ENCODE data around the gene PITPNM3. TPM values are rescaled to one million over a fixed set of nuclear protein-coding genes. Genes with fewer than 3 reads are reported as not detected.
A peak's percentile ranks its signal among the peaks of the same experiment; 100 is the strongest.

The PITPNM3 gene
- total RNA-seq, 1 donor from 2014 or later: 4.3 TPM

DNA sequence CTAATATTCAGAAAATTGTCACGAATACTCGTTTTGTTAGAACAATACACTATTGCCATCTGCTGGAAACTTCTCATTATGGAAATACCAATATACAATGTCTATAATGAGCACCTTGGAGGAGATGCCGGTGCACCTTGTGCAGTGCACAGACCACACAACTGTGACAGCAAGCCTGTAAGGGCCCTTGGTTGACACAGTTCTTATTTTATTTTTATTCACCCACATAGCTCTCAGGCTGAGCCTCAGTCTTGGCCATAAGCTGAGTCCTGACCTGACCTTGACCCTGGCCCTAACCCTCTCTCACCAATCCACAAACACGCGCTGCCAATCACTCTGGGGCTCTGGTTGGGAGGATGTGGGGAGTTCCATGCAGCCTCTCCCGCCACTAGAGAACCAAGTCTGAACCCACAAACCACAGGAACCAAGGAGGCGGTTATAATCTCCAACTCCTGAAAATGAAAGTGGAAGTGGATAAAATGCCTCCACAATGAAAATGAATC, 129.0 kb downstream of the PITPNM3 start:
- peaks cover 3% of the 10 kb centered on the region for H3K27me3 Mint-ChIP-seq
- no peaks in the 10 kb centered on the region for H3K36me3 Mint-ChIP-seq
- TF ChIP-seq, protein P1, sequence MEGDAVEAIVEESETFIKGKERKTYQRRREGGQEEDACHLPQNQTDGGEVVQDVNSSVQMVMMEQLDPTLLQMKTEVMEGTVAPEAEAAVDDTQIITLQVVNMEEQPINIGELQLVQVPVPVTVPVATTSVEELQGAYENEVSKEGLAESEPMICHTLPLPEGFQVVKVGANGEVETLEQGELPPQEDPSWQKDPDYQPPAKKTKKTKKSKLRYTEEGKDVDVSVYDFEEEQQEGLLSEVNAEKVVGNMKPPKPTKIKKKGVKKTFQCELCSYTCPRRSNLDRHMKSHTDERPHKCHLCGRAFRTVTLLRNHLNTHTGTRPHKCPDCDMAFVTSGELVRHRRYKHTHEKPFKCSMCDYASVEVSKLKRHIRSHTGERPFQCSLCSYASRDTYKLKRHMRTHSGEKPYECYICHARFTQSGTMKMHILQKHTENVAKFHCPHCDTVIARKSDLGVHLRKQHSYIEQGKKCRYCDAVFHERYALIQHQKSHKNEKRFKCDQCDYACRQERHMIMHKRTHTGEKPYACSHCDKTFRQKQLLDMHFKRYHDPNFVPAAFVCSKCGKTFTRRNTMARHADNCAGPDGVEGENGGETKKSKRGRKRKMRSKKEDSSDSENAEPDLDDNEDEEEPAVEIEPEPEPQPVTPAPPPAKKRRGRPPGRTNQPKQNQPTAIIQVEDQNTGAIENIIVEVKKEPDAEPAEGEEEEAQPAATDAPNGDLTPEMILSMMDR (conservative IDR thresholded peaks at IDR 0.05): peak; percentile 20
- no peak overlapping the region for H3K4me3 Mint-ChIP-seq
- no peaks in the 10 kb centered on the region for H3K4me1 Mint-ChIP-seq (ENCODE audit: unreplicated experiment)
- no peak for DNase-seq (ENCODE audit: extremely low spot score, unreplicated experiment)
- H3K27ac Mint-ChIP-seq: peak overlapping the region; percentile 21
- peaks cover 5% of the 10 kb centered on the region for H3K9me3 Mint-ChIP-seq

DNA sequence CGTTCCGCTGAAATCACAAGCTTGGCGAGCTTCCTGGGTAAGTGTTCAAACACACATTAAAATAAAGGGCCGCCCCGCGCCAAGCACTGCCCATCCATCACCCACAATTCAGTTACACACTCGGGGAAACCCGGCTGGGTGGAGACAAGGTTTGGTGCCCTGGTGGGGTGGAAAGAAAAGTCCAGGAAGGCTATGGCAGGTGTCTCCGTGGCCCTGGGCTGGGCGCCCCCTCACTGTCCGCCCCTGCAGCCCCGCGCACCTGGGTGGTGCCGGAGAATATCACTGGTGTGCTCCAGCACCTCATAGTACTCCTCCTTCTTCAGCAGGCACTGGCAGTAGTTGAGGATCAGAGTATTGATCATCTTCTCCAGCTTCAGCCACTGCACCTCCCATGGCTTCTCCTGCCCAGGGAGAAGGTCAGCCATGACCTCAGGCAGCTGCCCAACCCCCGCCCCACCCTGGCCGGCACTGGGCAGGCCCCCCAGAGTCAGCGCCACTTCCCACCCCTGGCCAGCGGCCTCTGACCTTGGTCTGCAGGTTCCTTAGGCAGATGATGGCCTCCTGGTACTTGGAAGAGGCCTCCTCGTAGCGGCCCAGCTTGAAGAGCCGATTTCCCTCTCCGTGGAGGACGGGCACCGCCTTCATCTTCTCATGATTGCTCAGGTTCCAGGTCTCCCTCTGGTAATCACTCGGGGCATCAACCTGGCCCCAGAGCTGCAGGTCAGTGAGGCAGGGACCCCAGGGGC, 129.8 kb downstream of the PITPNM3 start:
- Mint-ChIP-seq H3K27me3 (peaks cover 3% of the 10 kb centered on the region), H3K9me3 (peaks cover 5% of the 10 kb centered on the region)
- DNase-seq (ENCODE audit: extremely low spot score, unreplicated experiment): no peak

DNA sequence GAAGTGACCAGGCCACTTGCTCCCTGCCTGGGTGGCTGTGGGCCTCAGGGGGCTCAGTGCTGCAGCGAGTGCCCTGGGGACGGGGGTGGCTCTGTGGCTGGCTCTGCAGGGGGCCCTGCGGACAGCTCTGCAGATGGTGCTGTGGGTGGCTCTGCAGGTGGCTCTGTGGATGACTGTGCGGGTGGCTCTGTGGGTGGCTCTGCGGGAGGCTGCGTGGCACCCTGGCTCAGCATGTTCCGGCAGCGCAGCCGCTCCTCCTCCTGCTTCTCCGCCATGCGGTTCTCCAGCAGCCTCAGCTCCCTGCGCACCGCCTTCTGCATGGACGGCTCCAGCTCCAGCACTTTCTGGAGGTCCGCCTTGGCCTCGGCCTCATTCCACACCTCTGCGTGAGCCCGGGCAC, 130.9 kb downstream of the PITPNM3 start:
- TF ChIP-seq, protein P1 (conservative IDR thresholded peaks at IDR 0.05): no peak
- no peak for DNase-seq (ENCODE audit: extremely low spot score, unreplicated experiment)
- H3K4me1 Mint-ChIP-seq (ENCODE audit: unreplicated experiment): no peaks in the 10 kb centered on the region
- H3K36me3 Mint-ChIP-seq: no peaks in the 10 kb centered on the region
- peaks cover 3% of the 10 kb centered on the region for H3K27me3 Mint-ChIP-seq
- no peak overlapping the region for H3K27ac Mint-ChIP-seq
- H3K4me3 Mint-ChIP-seq: no peak overlapping the region
- H3K9me3 Mint-ChIP-seq: peaks cover 5% of the 10 kb centered on the region

More for the DNA sequence above, 129.8 kb downstream of the PITPNM3 start:
- TF ChIP-seq, protein P1 (conservative IDR thresholded peaks at IDR 0.05): no peak
- Mint-ChIP-seq H3K4me1 (ENCODE audit: unreplicated experiment) (no peaks in the 10 kb centered on the region), H3K27ac (no peak overlapping the region), H3K36me3 (no peaks in the 10 kb centered on the region), H3K4me3 (no peak overlapping the region)

DNA sequence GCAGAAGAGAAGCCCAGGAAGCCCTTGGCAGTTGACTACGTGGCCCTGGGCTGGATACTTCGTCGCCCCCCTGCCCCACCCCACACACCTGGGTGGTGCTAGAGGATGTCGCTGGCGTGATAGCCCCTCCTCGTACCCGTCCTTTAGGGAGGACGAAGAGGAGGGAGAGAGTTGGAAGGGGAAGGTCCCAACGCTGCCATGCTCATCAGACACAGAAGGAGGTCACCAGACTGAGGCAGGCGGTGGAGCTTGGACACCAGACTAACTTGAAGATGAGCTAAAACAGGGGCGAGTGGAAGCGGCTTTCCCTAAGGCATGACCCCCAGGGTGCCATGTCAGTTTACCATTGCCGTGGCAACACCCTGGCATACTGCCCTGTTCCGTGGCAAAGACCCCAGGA, 132.4 kb downstream of the PITPNM3 start:
- no peak for DNase-seq (ENCODE audit: extremely low spot score, unreplicated experiment)
- no peaks in the 10 kb centered on the region for H3K36me3 Mint-ChIP-seq
- no peaks in the 10 kb centered on the region for H3K9me3 Mint-ChIP-seq
- H3K27me3 Mint-ChIP-seq: peaks cover 8% of the 10 kb centered on the region
- no peaks in the 10 kb centered on the region for H3K4me1 Mint-ChIP-seq (ENCODE audit: unreplicated experiment)
- no peak overlapping the region for H3K27ac Mint-ChIP-seq
- TF ChIP-seq, protein P1 (conservative IDR thresholded peaks at IDR 0.05): no peak
- H3K4me3 Mint-ChIP-seq: no peak overlapping the region

DNA sequence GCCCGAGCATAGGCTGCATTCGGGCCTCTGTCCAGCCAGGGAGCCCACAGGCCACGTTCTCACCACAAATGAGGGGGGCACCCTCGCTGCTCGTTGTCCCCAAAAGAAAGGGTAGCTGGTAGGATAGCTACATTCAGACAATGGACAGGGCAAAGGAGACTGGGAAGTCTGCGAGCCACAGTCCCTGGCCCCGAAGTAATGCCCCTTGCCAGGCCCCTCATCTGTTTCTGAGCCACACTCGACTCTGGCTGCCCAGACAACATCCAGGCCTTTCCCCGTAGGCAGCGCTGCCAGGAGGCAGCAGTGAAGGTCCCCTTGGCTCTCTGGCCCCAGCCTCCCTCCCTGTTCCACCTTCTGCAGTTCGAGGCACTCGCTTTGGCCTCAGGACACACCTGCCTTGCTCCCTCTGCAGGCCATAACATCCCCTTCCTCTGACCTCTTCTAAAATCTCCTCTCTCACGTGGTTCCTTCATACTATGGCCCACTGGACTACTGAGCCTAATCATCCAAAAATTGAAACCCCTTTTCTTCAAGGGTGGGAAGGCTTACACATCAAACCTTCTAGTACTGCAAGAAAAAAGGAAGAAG, 133.6 kb downstream of the PITPNM3 start:
- no peak for DNase-seq (ENCODE audit: extremely low spot score, unreplicated experiment)
- no peaks in the 10 kb centered on the region for H3K36me3 Mint-ChIP-seq
- H3K27me3 Mint-ChIP-seq: peaks cover 8% of the 10 kb centered on the region
- no peak overlapping the region for H3K27ac Mint-ChIP-seq
- TF ChIP-seq, protein P1 (conservative IDR thresholded peaks at IDR 0.05): no peak
- H3K4me3 Mint-ChIP-seq: no peak overlapping the region
- H3K4me1 Mint-ChIP-seq (ENCODE audit: unreplicated experiment): no peaks in the 10 kb centered on the region
- no peaks in the 10 kb centered on the region for H3K9me3 Mint-ChIP-seq
